Uterus (tissue), 4 donors: ENCODE measurements around the gene MYO1F. TPM values are rescaled to one million over a fixed set of nuclear protein-coding genes. Genes with fewer than 3 reads are reported as not detected.

ENCODE experiments used
- DNase-seq, 2 donors: peaks; one replicate each; pipeline ENCODE4 v3.0.0-alpha.2; 2019 to 2020
- H3K27ac ChIP-seq, 2 donors: fragments of 200-600 bp; sonication (generic); 1 replicate in 1 of 2; 2 replicates in 1 of 2; pipeline ENCODE4 v1.5.1; 2016 to 2018
- H3K27me3 ChIP-seq, 2 donors: fragments of 200-600 bp; sonication (generic); one replicate each; pipeline ENCODE4 v1.5.1; 2018 to 2019; ENCODE audit warnings: control low read depth in 1 of 2
- H3K36me3 ChIP-seq, 2 donors: fragments of 200-600 bp; sonication (generic); one replicate each; pipeline ENCODE4 v1.5.1; 2019; ENCODE audit warnings: control low read depth in 1 of 2
- H3K4me1 ChIP-seq, 2 donors: fragments of 200-600 bp; sonication (generic); one replicate each; pipeline ENCODE4 v1.5.1; 2018 to 2019; ENCODE audit warnings: control low read depth in 1 of 2
- H3K4me3 ChIP-seq, 2 donors: fragments of 200-600 bp; sonication (generic); 1 replicate in 1 of 2; 2 replicates in 1 of 2; pipeline ENCODE4 v1.5.1; 2018 to 2019; ENCODE audit warnings: mild to moderate bottlenecking in 1 of 2
- H3K9me3 ChIP-seq, 2 donors: fragments of 200-600 bp; sonication (generic); one replicate each; pipeline ENCODE4 v1.5.1; 2019; ENCODE audit warnings: control low read depth in 1 of 2
- CTCF ChIP-seq, 4 experiments: fragments of 200-600 bp in 2 of 4; fragments of 450-650 bp in 2 of 4; sonication (generic) in 2 of 4; IDR thresholded peaks; one replicate each; pipeline ENCODE4 v1.5.1; 2016 to 2019; ENCODE audit warnings: antibody characterized with exemption in 4 of 4, mild to moderate bottlenecking in 2 of 4, moderate library complexity in 1 of 4
- POLR2A ChIP-seq, 2 donors: fragments of 450-650 bp; IDR thresholded peaks; one replicate each; pipeline ENCODE4 v1.6.1; 2016; ENCODE audit warnings: antibody characterized with exemption in 2 of 2, mild to moderate bottlenecking in 1 of 2, moderate library complexity in 1 of 2
- intact Hi-C: fragments of 100-400 bp; cut with DNase I; formaldehyde crosslinking; loops from one replicate; pipeline ENCODE4 v1.15.1; 2023; ENCODE audit warnings: low total_unique reads
- total RNA-seq, 4 donors: library from RNA; depleted of rRNA in 3 of 4; stranded (reverse); fragments of >200 nt in 3 of 4; gene quantifications; one replicate each; pipeline versions ENCODE4 v1.1.0 to v1.2.4, GENCODE V29; 2014 to 2023
- donor health status: DM: yes; HTN: yes; CAD: no.

Gene MYO1F
- total RNA-seq, 4 donors from 2014 or later, result 4.1 to 45.9 (median 7.5) TPM

DNA sequence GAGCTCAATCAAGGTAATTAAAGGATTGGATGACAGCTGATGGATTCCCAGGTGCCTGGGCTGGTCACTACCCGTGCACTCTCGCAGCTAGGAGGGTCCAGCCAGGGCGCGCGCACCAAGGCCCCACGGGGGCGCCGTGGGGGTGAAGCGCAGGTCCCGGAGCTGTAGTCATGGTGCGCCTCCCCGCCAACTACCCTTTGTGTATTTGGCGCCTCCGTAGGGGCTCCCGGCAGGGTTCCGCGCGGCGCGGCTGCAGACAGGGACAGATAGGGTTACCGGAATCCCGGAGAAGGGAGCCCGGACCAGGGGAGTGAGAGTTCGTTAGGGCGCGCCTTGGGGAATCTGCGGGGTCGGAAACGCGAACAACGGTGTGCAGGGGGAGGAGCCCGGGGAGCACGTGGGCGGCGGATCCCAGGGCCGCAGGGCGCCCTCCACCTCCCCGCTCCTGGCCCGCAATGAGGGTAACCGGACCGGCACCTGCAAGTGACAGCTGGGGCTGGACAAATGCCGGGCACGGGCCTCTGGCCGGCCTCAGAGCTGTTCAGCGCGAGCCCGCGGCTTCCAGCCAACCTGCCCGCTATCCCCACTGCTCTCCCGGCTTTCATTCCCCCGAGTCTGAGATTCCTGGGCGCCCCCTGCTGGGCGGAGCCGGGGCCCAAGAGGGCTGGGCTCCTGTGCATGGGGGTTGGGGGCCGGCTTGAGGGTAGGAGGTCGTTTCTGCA is 71.4 kb downstream of the MYO1F start:
- DNase-seq, result peak; percentile 76

DNA sequence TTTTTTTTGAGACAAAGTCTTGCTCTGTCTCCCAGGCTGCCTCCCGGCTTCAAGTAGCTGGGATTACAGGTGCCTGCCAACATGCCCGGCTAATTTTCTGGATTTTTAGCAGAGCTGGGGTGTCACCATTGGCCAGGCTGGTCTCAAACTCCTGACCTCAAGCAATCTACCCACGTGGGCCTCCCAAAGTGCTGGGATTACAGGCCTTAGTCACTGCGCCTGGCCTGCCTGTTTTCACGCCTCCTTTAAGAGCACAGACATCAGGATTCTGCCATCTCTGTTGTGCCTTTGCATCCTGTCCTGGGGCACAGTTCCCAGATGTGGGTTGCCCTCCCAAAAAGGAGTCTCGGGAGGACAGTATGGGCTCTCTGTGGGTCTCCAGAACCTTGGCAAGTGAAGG is 72.3 kb downstream of the MYO1F start:
- intact Hi-C loops, result no loop called here

More for the DNA sequence above, 71.4 kb downstream of the MYO1F start:
- TF ChIP-seq POLR2A (IDR thresholded peaks at IDR 0.05) (no peak), CTCF (IDR thresholded peaks at IDR 0.05) (peak; percentile 85 to 91 (median 87))
- Histone ChIP-seq H3K27me3 (no peaks in the 10 kb centered on the region), H3K4me1 (no peaks in the 10 kb centered on the region), H3K4me3 (peak overlapping the region; percentile 44 to 54), H3K27ac (peak overlapping the region; percentile 50 to 66), H3K9me3 (no peaks in the 10 kb centered on the region), H3K36me3 (no peaks in the 10 kb centered on the region)
- intact Hi-C loops, result no loop called here

DNA sequence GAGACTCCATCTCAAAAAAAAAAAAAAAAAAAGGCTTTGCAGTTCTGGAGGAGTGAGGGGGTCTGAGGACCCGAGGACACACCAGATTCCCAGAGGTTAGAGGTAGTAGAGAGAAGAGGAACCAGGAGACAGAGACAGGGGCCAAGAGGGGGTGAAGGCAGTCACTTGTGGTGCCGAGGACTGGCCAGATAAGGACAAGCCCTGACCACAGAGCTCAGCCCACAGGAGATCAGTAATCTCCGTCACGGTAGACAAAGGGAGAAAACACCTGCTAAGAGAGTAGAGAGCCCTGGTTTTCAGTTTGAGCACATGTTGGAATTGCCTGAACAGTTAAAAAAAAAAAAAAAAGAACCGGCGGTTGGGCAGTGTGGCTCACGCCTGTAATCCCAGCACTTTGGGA is 73.1 kb downstream of the MYO1F start:
- intact Hi-C loops, result no loop called here
- no peaks in the 10 kb centered on the region for H3K36me3 ChIP-seq
- no peaks in the 10 kb centered on the region for H3K4me1 ChIP-seq
- H3K4me3 ChIP-seq, result no peak overlapping the region
- H3K27me3 ChIP-seq, result no peaks in the 10 kb centered on the region
- H3K27ac ChIP-seq, result no peak overlapping the region
- no peak for DNase-seq
- no peaks in the 10 kb centered on the region for H3K9me3 ChIP-seq
- TF ChIP-seq POLR2A (IDR thresholded peaks at IDR 0.05), result no peak
- no peak for TF ChIP-seq CTCF (IDR thresholded peaks at IDR 0.05)

More for the DNA sequence above, 72.3 kb downstream of the MYO1F start:
- H3K27me3 ChIP-seq, result no peaks in the 10 kb centered on the region
- H3K4me1 ChIP-seq, result no peaks in the 10 kb centered on the region
- H3K4me3 ChIP-seq, result no peak overlapping the region
- no peak overlapping the region for H3K27ac ChIP-seq
- no peaks in the 10 kb centered on the region for H3K36me3 ChIP-seq
- DNase-seq, result no peak
- TF ChIP-seq POLR2A (IDR thresholded peaks at IDR 0.05) (no peak), CTCF (IDR thresholded peaks at IDR 0.05) (no peak)
- H3K9me3 ChIP-seq, result no peaks in the 10 kb centered on the region

DNA sequence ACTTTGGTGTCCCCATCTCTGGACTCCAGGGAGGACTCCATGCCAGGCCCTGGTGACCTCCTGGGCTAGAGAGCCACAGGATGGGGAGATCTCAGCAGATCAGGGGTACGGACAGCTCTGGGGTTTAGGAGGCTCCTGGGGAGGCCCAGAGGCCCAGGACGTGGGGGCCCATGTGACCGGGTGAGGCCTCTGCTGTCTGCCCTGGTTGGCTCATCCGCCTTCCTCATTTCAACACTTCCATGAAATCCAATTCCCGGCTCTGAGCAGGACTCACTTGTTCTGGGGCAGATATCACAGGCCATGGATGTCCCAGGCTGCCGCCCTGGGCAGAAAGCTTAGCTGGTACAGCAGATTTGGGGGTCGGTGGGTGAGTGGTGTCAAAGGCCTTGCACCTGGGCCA is 73.7 kb downstream of the MYO1F start:
- H3K4me3 ChIP-seq, result no peak overlapping the region
- no peaks in the 10 kb centered on the region for H3K4me1 ChIP-seq
- H3K27me3 ChIP-seq, result no peaks in the 10 kb centered on the region
- no peaks in the 10 kb centered on the region for H3K36me3 ChIP-seq
- TF ChIP-seq CTCF (IDR thresholded peaks at IDR 0.05) (no peak), POLR2A (IDR thresholded peaks at IDR 0.05) (no peak)
- H3K9me3 ChIP-seq, result no peaks in the 10 kb centered on the region
- no peak overlapping the region for H3K27ac ChIP-seq
- DNase-seq, result no peak
- intact Hi-C loops, result no loop called here

DNA sequence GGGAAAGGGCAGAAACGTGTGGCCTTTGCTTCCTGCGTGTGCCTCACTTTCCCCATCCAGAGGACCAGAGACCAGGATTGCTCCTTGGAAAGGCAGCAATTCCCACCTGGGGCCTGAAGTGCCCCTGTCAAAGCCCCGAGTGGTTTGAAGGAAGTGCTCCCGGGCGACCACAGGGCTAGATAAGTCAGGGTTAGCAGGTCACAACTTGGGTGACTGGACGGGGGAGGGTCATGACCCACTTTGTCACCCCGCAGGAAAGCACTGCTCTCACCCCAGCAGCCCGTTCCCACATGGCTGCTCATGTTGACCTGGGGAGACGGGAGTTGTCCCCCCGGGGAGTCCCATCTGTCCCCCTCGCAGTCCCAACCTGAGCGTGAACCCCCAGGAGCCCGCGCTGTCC is 75.3 kb downstream of the MYO1F start:
- no peaks in the 10 kb centered on the region for H3K4me1 ChIP-seq
- intact Hi-C loops, result no loop called here
- H3K36me3 ChIP-seq, result no peaks in the 10 kb centered on the region
- no peak overlapping the region for H3K4me3 ChIP-seq
- TF ChIP-seq CTCF (IDR thresholded peaks at IDR 0.05), result no peak
- no peak for TF ChIP-seq POLR2A (IDR thresholded peaks at IDR 0.05)
- H3K27ac ChIP-seq, result no peak overlapping the region
- no peaks in the 10 kb centered on the region for H3K9me3 ChIP-seq
- no peak for DNase-seq
- H3K27me3 ChIP-seq, result no peaks in the 10 kb centered on the region
